SK-N-MC (cell line): ENCODE data around the gene SH2D3C.

Source experiments
- DNase-seq: peaks from one replicate; pipeline ENCODE4 v3.0.0-alpha.2; 2011; ENCODE audit warnings: low read depth, low spot score
- H3K27ac ChIP-seq: fragments of 200-600 bp; sonication (generic); 2 replicates; pipeline ENCODE4 v1.5.1; 2016; ENCODE audit warnings: mixed run types
- H3K36me3 ChIP-seq: fragments of 200-600 bp; sonication (generic); 2 replicates; pipeline ENCODE4 v1.6.1; 2017; ENCODE audit warnings: antibody characterized with exemption, low read length, mixed read lengths; ENCODE audit not compliant: insufficient read depth
- H3K4me3 ChIP-seq: fragments of 200-600 bp; sonication (generic); 2 replicates; pipeline ENCODE4 v1.5.1; 2016
- H3K9ac ChIP-seq: fragments of 200-600 bp; sonication (generic); 2 replicates; pipeline ENCODE4 v1.8.0; 2017; ENCODE audit warnings: mixed run types, mixed read lengths; ENCODE audit not compliant: insufficient read length
- H3K9me3 ChIP-seq: fragments of 200-600 bp; sonication (generic); 2 replicates; pipeline ENCODE4 v1.6.1; 2017; ENCODE audit warnings: low read depth, mild to moderate bottlenecking, antibody characterized with exemption, low read length, moderate library complexity, mixed read lengths
- EZH2 ChIP-seq: fragments of 200-600 bp; sonication (generic); IDR thresholded peaks from one replicate; pipeline ENCODE4 v1.6.1; 2017; ENCODE audit warnings: antibody characterized with exemption
- FOXP2 ChIP-seq: optimal IDR thresholded peaks from 2 replicates; pipeline ENCODE3; 2011; ENCODE audit warnings: mild to moderate bottlenecking, moderate library complexity; ENCODE audit not compliant: insufficient read depth; ENCODE audit errors: extremely low read length, control extremely low read depth
- POLR2AphosphoS5 ChIP-seq: IDR thresholded peaks from 2 replicates; pipeline ENCODE4 v1.6.1; 2012; ENCODE audit warnings: mild to moderate bottlenecking, low read depth, low read length, borderline replicate concordance

Gene SH2D3C

DNA sequence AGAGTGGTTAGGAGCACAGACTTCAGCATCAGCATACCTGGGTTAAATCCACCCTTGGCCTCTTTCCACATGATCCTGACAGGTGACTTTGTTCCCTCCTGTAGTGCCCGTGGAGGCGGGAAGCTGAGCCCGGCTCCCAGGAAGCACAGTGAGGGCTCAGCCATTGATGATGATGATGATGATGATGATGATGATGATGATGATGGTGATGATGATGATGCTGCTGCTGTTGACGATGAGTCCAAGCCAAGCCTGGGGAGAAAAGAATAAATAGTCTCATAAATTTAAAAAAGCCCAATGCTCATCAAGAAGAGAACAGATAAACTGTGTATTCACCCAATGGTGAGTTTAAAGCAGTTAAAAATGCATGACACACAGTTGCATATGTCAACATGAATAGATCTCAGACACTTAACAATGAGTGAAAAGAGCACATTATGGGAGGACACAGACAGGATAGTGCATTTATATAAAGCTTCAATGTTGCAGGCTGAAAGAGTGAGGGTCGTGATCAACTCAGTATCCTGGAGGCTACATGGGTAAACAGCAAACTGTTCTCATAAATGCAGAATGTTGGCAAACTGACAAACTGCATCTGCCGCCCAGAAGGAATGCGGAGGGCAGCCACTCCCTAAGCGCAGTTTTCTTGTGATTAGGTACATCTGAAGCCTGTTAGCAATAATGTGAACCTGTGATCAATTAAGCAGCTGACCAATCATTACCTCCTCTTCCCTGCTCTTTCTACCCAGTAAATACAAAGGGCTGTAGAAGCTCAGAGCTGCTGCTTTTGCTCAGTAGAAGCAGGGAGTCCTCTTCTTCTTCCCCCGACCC lies 83.4 kb downstream of the SH2D3C start:
- no peak for DNase-seq
- no peaks in the 10 kb centered on the region for H3K9me3 ChIP-seq
- TF ChIP-seq FOXP2, result no peak
- TF ChIP-seq POLR2AphosphoS5, result no peak
- TF ChIP-seq EZH2, result no peak
- H3K9ac ChIP-seq, result peak overlapping the region; percentile 17
- peak overlapping the region; percentile 28; the same call in 1 of the 2 replicates for H3K4me3 ChIP-seq
- no peaks in the 10 kb centered on the region for H3K36me3 ChIP-seq
- no peak overlapping the region for H3K27ac ChIP-seq

DNA sequence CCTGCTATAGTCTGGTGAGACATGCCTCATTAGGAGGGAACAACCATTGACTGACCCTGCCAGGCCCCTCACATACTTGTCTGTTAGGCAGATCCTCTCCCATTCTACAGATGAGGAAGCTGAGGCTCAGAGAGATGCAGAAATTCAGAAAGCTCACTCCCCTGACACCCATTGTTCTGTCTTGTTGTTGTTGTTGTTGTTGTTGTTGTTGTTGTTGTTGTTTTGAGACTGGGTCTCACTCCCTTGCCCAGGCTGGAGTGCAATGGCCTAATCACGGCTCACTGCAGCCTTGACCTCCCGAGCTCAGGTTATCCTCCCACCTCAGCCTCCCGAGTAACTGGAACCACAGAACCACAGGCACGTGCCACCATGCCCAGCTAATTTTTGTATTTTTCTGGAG lies 84.8 kb downstream of the SH2D3C start:
- Histone ChIP-seq H3K9ac (no peak overlapping the region), H3K4me3 (no peak overlapping the region), H3K36me3 (no peaks in the 10 kb centered on the region), H3K9me3 (no peaks in the 10 kb centered on the region), H3K27ac (no peak overlapping the region)
- TF ChIP-seq FOXP2, result no peak
- no peak for DNase-seq

DNA sequence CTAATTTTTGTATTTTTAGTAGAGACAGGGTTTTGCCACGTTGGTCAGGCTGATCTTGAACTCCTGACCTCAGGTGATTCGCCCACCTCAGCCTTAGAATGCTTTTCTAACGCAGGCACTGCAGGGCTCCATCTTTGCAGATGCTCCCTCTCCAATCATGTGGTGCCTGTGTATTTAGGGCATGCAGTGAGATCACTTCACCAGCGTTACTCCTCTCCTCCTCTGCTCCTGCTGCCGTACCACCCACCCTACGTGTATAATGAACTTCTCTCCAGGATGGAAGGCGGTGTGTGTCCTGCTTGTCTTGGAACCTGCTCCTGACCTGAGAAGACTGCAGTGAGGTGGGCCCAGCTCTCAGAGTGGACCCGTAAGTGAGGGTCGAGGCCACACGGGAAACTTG lies 85.3 kb downstream of the SH2D3C start:
- Histone ChIP-seq H3K4me3 (no peak overlapping the region), H3K27ac (no peak overlapping the region), H3K36me3 (no peaks in the 10 kb centered on the region), H3K9me3 (no peaks in the 10 kb centered on the region), H3K9ac (no peak overlapping the region)
- no peak for DNase-seq
- TF ChIP-seq FOXP2 (no peak), EZH2 (no peak), POLR2AphosphoS5 (no peak)

DNA sequence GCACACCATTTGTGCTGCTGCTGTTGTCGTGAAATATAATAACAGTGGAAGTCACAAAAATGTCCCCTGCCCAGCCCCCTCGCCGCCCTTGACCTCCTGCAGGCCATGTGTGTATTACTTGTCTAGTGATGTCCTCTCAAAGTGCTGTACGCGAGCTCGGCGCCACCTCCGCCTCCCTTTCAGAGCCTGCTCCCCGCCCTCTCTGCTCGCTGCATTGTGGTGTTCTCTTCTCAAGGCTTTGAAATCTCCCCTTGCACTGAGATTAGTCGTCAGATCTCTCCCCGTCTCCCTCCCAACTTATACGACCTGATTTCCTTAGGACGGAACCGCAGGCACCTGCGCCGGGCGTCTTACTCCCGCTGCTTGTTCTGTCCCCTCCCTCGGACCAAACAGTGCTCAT lies 86.4 kb downstream of the SH2D3C start:
- Histone ChIP-seq H3K36me3 (no peaks in the 10 kb centered on the region), H3K9me3 (no peaks in the 10 kb centered on the region), H3K9ac (no peak overlapping the region), H3K4me3 (no peak overlapping the region), H3K27ac (no peak overlapping the region)
- DNase-seq, result no peak
- TF ChIP-seq FOXP2 (no peak), POLR2AphosphoS5 (no peak), EZH2 (no peak)

DNA sequence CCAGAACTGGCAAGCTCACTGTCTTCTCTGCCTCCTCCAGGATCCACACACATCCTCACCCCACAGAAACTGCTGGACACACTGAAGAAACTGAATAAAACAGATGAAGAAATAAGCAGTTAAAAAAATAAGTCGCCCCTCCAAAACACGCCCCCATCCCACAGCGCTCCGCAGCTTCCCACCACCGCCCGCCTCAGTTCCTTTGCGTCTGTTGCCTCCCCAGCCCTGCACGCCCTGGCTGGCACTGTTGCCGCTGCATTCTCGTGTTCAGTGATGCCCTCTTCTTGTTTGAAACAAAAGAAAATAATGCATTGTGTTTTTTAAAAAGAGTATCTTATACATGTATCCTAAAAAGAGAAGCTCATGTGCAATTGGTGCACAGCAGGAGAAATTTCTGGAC lies 87.7 kb downstream of the SH2D3C start:
- no peak overlapping the region for H3K4me3 ChIP-seq
- no peak overlapping the region for H3K9ac ChIP-seq
- TF ChIP-seq EZH2 (no peak), FOXP2 (no peak), POLR2AphosphoS5 (no peak)
- H3K9me3 ChIP-seq, result no peaks in the 10 kb centered on the region
- DNase-seq, result no peak
- no peaks in the 10 kb centered on the region for H3K36me3 ChIP-seq
- H3K27ac ChIP-seq, result no peak overlapping the region

DNA sequence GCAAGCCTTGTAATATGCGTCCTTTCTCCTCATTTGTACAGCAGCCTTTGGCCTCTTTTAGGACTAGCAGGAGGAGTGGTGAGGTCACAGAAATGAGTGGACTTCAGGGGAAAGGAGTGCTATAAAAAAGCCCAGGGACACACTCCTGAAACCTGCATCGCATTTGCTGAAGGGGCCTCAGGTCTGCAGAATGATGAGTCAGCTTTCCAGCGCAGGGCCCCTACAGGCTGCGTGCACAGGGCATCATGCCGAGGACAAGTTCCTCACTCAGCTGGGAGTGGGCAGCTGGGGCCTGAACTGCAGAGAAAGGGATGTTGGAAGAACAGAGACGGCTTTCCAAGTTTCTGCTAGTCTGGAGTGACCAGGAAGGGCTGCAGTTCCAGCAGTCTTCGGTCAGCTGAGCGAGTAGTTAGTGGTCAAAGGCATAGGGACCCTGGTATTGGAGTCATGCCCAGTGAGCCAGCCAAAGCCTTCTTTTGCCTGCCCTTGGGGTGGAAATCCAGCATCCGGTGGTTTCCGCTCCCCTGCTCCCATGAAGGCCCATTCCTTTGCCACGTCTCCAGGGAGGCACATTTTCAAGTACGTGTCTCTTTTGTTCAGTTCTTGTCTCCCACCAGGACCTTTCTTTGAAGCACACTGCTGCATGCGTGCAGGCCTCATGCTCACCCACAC lies 89.0 kb downstream of the SH2D3C start:
- no peak for DNase-seq
- Histone ChIP-seq H3K9ac (no peak overlapping the region), H3K9me3 (no peaks in the 10 kb centered on the region), H3K4me3 (no peak overlapping the region), H3K27ac (no peak overlapping the region), H3K36me3 (no peaks in the 10 kb centered on the region)
- no peak for TF ChIP-seq FOXP2
- TF ChIP-seq POLR2AphosphoS5, result no peak
- no peak for TF ChIP-seq EZH2
